ENCODE results near the gene UBE2E2.

The UBE2E2 gene

GRCh38 chr3:23537101-23537551 is 334.0 kb downstream of the UBE2E2 start:
- no peak for DNase-seq (ENCODE audit: low read depth)

DNA sequence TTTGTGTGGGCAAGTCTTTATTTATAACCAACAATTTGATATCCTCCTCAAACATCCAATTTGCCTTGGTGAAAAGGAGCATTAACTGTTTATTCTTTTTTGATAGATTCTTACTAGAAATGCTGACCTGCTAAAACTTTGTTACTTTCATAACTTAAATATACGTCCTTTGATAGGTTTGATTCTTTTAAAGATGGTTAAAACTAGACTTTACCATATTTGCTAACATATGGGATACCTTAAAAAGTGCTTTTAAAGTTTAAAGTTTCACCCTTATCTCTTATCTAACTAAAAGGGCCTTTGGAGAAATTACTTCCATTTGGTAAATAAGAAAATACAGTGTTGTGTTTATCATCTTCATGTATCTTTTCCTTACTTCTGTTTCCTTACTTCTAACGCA is 336.1 kb downstream of the UBE2E2 start:
- DNase-seq (ENCODE audit: low read depth): no peak

DNA sequence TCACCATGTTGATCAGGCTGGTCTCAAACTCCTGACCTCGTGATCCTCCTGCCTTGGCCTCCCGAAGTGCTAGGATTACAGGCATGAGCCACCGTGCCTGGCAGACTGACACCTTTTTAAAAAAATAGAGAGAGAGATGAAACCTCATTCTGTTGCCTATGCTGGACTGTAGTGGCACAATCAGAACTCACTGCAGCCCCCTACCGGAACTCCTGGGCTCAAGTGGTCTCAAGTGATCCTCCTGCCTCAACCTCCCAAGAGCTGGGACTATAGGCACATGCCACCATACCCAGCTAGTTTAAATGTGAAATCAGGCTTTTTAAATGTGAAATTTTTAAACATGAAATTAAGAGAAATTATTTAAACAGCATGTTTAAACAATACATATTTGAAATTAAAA is 337.5 kb downstream of the UBE2E2 start:
- DNase-seq (ENCODE audit: low read depth): no peak

- no peak for DNase-seq (ENCODE audit: low read depth)
Measured at GRCh38 chr3:23542079-23542478, 339.0 kb downstream of the UBE2E2 start.

DNA sequence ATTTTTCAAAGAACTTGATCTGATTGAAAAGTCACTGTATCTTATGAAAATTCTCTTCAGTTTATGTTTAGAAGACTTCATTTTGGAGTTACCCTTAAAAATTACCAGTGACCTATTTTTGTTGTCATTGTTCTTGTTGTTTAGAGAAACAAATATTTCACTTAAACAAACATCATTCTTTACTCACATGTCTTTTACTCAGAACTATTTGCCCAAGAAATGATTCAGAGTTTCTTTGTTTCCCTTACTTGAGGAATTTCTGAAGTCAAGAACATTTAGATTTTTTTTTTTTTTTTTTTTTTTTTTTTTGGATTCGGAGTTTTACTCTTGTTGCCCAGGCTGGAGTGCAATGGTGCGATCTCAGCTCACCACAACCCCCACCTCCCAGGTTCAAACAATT is 343.1 kb downstream of the UBE2E2 start:
- DNase-seq (ENCODE audit: low read depth): no peak

DNA sequence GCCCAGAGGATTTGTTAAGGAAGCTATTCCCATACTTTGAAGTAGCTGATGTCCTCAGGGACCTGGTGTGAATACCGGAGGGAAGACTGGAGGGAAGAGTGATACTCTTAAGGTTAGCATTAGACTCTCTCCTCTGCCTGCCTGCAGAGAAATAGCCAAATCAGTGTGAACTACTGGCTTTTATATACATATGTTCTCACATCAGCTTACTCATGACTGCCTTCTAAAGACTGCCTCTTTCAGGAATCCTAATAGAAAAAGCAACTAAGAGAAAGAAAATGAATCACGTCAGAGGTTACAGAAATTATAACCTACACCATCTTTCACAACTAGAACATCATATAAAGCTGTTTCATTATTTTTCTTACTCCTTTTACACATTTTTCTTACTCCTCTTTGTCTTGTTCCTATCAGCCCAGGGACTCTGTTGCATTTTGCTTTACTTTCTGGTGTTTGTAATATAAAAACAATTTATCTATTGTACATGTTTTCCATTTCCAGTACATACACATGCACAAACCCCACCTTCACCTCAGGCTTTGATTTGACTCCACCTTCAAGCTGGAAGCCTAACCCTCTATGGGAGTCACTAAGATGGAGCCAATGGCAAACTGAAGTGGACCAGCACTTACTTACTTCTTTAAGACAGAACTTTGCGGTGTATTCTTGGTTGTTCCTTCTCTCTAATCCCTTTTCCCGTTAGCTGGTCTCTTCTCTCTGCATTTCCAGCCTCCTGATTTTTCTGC is 345.0 kb downstream of the UBE2E2 start:
- no peak for DNase-seq (ENCODE audit: low read depth)

GRCh38 chr3:23548706-23549105 is 345.6 kb downstream of the UBE2E2 start:
- DNase-seq (ENCODE audit: low read depth): no peak

GRCh38 chr3:23549148-23549910 is 346.2 kb downstream of the UBE2E2 start:
- DNase-seq (ENCODE audit: low read depth): no peak

GRCh38 chr3:23550402-23550801 is 347.3 kb downstream of the UBE2E2 start:
- no peak for DNase-seq (ENCODE audit: low read depth)

- DNase-seq (ENCODE audit: low read depth): no peak
Measured at GRCh38 chr3:23552506-23552905, 349.4 kb downstream of the UBE2E2 start.

GRCh38 chr3:23553353-23553752 is 350.2 kb downstream of the UBE2E2 start:
- no peak for DNase-seq (ENCODE audit: low read depth)

DNA sequence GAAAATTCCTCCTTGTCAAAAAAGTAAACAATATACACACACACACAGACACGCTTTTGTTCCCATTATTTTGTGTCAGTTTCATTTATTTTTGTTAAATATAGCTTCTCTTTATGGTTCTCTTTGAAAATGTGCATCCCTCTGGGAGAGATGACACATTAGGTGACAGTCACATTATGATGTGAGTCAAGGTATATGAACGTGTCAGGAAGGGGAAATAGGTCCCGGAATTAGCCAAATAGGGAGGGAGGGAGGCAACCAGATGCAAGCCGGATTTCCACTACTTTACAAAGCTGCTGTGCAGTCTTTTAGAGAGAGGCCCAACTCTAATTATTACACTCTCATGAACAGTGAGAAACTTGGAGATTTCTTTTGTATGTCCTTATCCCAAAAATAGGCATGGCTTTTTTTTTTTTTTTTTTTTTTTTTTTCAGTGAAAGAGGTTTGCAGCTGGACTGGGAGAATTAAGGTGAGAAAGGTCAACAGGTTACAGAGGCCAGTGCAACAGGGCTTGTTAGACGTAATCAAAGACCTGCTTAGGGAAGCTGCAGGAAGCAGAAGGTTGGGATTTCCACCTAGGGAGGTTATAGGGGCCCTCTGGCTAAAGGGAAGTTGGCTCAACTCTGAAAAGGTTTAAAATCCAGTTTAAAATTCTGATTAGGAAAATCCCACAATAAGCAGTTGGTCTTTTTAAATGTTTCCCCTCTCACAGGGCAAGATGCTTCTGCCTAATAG is 362.1 kb downstream of the UBE2E2 start:
- DNase-seq (ENCODE audit: low read depth): no peak

GRCh38 chr3:23566499-23566898 is 363.4 kb downstream of the UBE2E2 start:
- DNase-seq (ENCODE audit: low read depth): no peak

GRCh38 chr3:23567917-23568316 is 364.8 kb downstream of the UBE2E2 start:
- no peak for DNase-seq (ENCODE audit: low read depth)

- no peak for DNase-seq (ENCODE audit: low read depth)
Measured at GRCh38 chr3:23573827-23574226, 370.7 kb downstream of the UBE2E2 start.

- no peak for DNase-seq (ENCODE audit: low read depth)
Measured at GRCh38 chr3:23574822-23575315, 371.7 kb downstream of the UBE2E2 start.

GRCh38 chr3:23575697-23576096 is 372.6 kb downstream of the UBE2E2 start:
- no peak for DNase-seq (ENCODE audit: low read depth)

GRCh38 chr3:23576379-23576959 is 373.3 kb downstream of the UBE2E2 start:
- DNase-seq (ENCODE audit: low read depth): no peak

DNA sequence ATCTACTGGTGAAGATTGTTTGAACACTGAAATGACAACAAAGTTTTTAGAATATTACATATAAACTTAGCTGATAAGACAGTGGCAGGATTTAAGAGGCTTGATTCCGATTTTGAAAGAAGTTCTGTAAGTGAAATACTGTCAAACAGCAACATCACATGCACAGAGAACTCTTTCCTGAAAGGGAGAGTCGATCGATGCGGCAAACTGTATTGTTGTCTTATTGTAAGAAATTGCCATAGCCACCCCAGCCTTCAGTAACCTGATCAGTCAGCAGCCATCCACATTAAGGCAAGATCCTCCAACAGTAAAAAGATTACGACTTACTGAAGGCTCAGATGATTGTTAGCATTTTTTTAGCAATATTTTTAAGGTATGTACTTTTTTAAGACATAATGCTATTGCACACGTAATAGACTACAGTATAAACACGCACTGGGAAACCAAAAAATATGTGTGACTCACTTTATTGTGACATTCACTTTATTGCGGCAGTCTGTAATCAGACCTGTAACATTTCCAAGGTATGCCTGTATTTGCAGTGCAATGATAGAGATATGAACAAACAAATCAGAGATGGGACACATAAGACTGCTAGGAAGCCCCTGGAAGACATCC is 377.1 kb downstream of the UBE2E2 start:
- no peak for DNase-seq (ENCODE audit: low read depth)

DNA sequence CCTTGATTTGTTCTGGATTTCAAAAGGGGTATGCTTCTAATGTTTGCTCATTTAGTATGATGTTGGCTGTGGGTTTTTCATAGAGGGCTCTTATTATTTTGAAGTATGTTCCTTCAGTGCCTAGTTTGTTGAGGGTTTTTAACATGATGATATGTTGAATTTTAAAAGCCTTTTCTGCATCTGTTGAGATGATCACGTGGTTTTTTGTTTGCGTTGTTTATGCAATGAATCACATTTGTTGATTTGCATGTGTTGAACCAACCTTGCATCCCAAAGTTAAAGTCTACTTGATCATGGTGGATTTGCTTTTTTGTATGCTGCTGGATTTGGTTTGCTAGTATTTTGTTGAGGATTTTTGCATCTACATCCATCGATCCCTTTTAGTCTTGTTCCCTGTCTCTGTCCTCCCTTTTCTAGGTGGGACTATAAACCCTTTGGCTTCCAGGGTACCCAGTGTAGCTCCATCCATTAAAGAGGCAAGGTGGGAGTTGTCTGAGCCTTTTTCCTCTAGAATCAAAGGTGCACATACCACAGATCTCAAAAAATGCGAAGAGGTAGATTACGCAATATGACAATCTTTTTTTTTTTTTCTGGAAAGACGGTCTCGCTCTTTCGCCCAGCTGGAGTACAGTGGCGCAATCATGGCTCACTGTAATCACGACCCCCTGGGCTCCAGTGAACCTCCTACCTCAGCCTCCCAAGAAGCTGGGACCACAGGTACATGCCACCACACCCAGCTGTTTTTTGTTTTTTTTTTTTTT is 381.0 kb downstream of the UBE2E2 start:
- no peak for DNase-seq (ENCODE audit: low read depth)

DNA sequence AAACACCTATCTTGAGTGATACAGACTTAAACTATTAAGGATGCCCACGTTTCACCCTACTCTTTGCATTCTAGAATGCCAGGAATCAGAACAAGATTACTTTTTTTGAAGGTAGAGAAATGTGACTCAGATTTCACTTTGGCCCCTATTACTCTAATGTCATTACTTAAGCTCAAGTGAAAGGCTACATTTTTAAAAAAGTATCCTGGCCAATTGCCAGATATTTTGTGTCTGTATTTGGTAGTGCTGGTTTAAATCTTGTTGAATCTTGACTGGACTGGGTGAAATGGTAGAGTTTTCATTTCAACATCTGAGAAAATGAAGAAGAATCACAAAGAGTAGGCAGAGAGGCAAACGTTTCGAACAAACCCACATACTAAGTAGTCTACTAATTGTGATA is 384.4 kb downstream of the UBE2E2 start:
- no peak for DNase-seq (ENCODE audit: low read depth)
